Astrocyte (in vitro differentiated cells and primary cell): ENCODE measurements around the gene NLRP12. TPM values are rescaled to one million over a fixed set of nuclear protein-coding genes. Genes with fewer than 3 reads are reported as not detected.

ENCODE experiments used
- DNase-seq: peaks from one replicate; pipeline ENCODE4 v3.0.0-alpha.2; 2010; ENCODE audit warnings: low read depth
- FAIRE-seq: peaks from 2 replicates; lab custom pipeline; 2011; peaks lifted over from hg19 to GRCh38; lab: Jason Lieb, UNC
- H2AFZ ChIP-seq: 2 replicates; pipeline ENCODE4 v1.6.0; 2012; ENCODE audit warnings: low read depth, low read length, inconsistent platforms
- H3K27ac ChIP-seq: 2 replicates; pipeline ENCODE4 v1.5.1; 2011; ENCODE audit warnings: low read depth, low read length, inconsistent platforms
- H3K27me3 ChIP-seq: 2 replicates; pipeline ENCODE4 v1.6.0; 2011; ENCODE audit warnings: low read length, inconsistent platforms; ENCODE audit not compliant: insufficient read depth
- H3K36me3 ChIP-seq: 2 replicates; pipeline ENCODE4 v1.5.1; 2011; ENCODE audit warnings: low read length, inconsistent platforms; ENCODE audit not compliant: insufficient read depth
- H3K4me1 ChIP-seq: 2 replicates; pipeline ENCODE4 v1.5.1; 2011; ENCODE audit warnings: low read length, inconsistent platforms; ENCODE audit not compliant: insufficient read depth
- H3K4me2 ChIP-seq: 2 replicates; pipeline ENCODE4 v1.6.0; 2012; ENCODE audit warnings: low read length, inconsistent platforms
- H3K4me3 ChIP-seq: 2 replicates; pipeline ENCODE4 v1.5.1; 2011; ENCODE audit warnings: low read depth, mild to moderate bottlenecking, low read length, inconsistent platforms; ENCODE audit not compliant: insufficient read depth
- H3K79me2 ChIP-seq: 2 replicates; pipeline ENCODE4 v1.6.0; 2012; ENCODE audit warnings: mild to moderate bottlenecking, low read length, inconsistent platforms; ENCODE audit not compliant: insufficient read depth
- H3K9ac ChIP-seq: 2 replicates; pipeline ENCODE4 v1.6.0; 2012; ENCODE audit warnings: mild to moderate bottlenecking, low read length, inconsistent platforms
- H3K9me3 ChIP-seq: 2 replicates; pipeline ENCODE4 v1.5.1; 2012; ENCODE audit warnings: low read depth, mild to moderate bottlenecking, low read length, inconsistent platforms; ENCODE audit not compliant: insufficient read depth
- H4K20me1 ChIP-seq: 2 replicates; pipeline ENCODE4 v1.6.0; 2012; ENCODE audit warnings: low read length, inconsistent platforms; ENCODE audit not compliant: insufficient read depth
- H3K27ac Mint-ChIP-seq: one replicate; pipeline ENCODE4 v1.8.0; 2021; ENCODE audit warnings: mild to moderate bottlenecking, mixed read lengths; ENCODE audit not compliant: unreplicated experiment
- H3K27me3 Mint-ChIP-seq: one replicate; pipeline ENCODE4 v1.8.0; 2021; ENCODE audit warnings: low read depth, mixed read lengths; ENCODE audit not compliant: unreplicated experiment
- H3K36me3 Mint-ChIP-seq: one replicate; pipeline ENCODE4 v1.8.0; 2021; ENCODE audit warnings: low read depth, mixed read lengths; ENCODE audit not compliant: unreplicated experiment
- H3K4me1 Mint-ChIP-seq: one replicate; pipeline ENCODE4 v1.8.0; 2021; ENCODE audit warnings: low read depth, mixed read lengths; ENCODE audit not compliant: unreplicated experiment
- H3K4me3 Mint-ChIP-seq: one replicate; pipeline ENCODE4 v1.8.0; 2021; ENCODE audit warnings: mild to moderate bottlenecking, moderate library complexity, mixed read lengths; ENCODE audit not compliant: unreplicated experiment
- H3K9me3 Mint-ChIP-seq: one replicate; pipeline ENCODE4 v1.8.0; 2021; ENCODE audit warnings: mild to moderate bottlenecking, mixed read lengths; ENCODE audit not compliant: unreplicated experiment
- EZH2 ChIP-seq: IDR thresholded peaks from 2 replicates; pipeline ENCODE4 v1.6.1; 2012; ENCODE audit warnings: mild to moderate bottlenecking, low read length, inconsistent platforms; ENCODE audit not compliant: insufficient read depth
- total RNA-seq: library from RNA; stranded (reverse); gene quantifications from 2 replicates; pipeline ENCODE4 v1.2.1, GENCODE V29; 2021
- TF ChIP-seq, protein P1 (sequence below): IDR thresholded peaks from 2 replicates; pipeline ENCODE4 v1.5.1; 2011; ENCODE audit warnings: low read depth, mild to moderate bottlenecking, inconsistent platforms, low read length, moderate library complexity; ENCODE audit not compliant: insufficient read depth

The NLRP12 gene
- total RNA-seq, 1 donor from 2014 or later, result not detected

DNA sequence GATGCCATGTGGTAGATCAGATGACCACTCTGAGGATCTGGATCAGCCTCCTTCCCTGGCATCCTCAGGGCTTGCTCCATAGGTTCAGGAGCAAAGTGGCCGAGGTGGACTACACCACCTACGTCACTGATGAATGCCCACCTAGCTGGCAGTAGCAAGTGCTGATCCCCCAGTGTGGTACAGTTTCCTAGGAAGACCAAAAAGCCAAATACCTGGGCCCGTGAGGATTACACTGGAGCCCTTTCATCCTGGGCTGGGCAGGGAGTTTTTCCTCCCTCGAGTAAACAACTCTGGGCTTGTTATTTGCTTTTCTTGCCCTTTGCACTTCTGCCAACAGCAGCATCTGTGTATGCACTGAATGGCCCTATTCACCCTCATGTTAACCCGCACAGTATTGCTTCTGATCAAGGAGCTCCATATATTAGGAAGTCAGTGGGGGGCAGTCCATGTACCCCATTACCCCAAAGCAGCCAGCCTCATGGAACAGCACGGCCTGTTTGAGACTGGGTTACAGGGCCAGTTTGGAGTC, 40.3 kb upstream of the NLRP12 start:
- Mint-ChIP-seq H3K9me3 (no peaks in the 10 kb centered on the region), H3K27me3 (peaks cover 2% of the 10 kb centered on the region), H3K36me3 (no peaks in the 10 kb centered on the region), H3K4me3 (no peak overlapping the region), H3K27ac (no peak overlapping the region), H3K4me1 (peaks cover 10% of the 10 kb centered on the region)
- no peak overlapping the region for H3K4me3 ChIP-seq
- no peaks in the 10 kb centered on the region for H3K36me3 ChIP-seq
- no peak overlapping the region for H2AFZ ChIP-seq
- no peak overlapping the region for H3K27ac ChIP-seq
- H3K4me1 ChIP-seq, result peaks cover 14% of the 10 kb centered on the region
- FAIRE-seq, result no peak
- no peak overlapping the region for H3K4me2 ChIP-seq
- H3K9ac ChIP-seq, result no peak overlapping the region
- no peaks in the 10 kb centered on the region for H3K9me3 ChIP-seq
- H3K27me3 ChIP-seq, result no peaks in the 10 kb centered on the region
- H4K20me1 ChIP-seq, result no peaks in the 10 kb centered on the region
- TF ChIP-seq, protein P1, sequence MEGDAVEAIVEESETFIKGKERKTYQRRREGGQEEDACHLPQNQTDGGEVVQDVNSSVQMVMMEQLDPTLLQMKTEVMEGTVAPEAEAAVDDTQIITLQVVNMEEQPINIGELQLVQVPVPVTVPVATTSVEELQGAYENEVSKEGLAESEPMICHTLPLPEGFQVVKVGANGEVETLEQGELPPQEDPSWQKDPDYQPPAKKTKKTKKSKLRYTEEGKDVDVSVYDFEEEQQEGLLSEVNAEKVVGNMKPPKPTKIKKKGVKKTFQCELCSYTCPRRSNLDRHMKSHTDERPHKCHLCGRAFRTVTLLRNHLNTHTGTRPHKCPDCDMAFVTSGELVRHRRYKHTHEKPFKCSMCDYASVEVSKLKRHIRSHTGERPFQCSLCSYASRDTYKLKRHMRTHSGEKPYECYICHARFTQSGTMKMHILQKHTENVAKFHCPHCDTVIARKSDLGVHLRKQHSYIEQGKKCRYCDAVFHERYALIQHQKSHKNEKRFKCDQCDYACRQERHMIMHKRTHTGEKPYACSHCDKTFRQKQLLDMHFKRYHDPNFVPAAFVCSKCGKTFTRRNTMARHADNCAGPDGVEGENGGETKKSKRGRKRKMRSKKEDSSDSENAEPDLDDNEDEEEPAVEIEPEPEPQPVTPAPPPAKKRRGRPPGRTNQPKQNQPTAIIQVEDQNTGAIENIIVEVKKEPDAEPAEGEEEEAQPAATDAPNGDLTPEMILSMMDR, result no peak
- no peak for TF ChIP-seq EZH2
- peaks cover 15% of the 10 kb centered on the region for H3K79me2 ChIP-seq
- no peak for DNase-seq

- Mint-ChIP-seq H3K4me1 (no peaks in the 10 kb centered on the region), H3K27ac (no peak overlapping the region), H3K27me3 (peaks cover 3% of the 10 kb centered on the region), H3K9me3 (no peaks in the 10 kb centered on the region), H3K4me3 (no peak overlapping the region), H3K36me3 (no peaks in the 10 kb centered on the region)
- Histone ChIP-seq H3K9me3 (no peaks in the 10 kb centered on the region), H2AFZ (no peak overlapping the region), H4K20me1 (no peaks in the 10 kb centered on the region), H3K4me3 (no peak overlapping the region), H3K4me2 (no peak overlapping the region), H3K27me3 (no peaks in the 10 kb centered on the region), H3K27ac (no peak overlapping the region), H3K36me3 (no peaks in the 10 kb centered on the region), H3K79me2 (no peaks in the 10 kb centered on the region), H3K4me1 (peaks cover 12% of the 10 kb centered on the region), H3K9ac (no peak overlapping the region)
- no peak for DNase-seq
- TF ChIP-seq, protein P1, result no peak
- no peak for TF ChIP-seq EZH2
- no peak for FAIRE-seq
Observed at GRCh38 chr19:53853707-53854106, 29.6 kb upstream of the NLRP12 start.

DNA sequence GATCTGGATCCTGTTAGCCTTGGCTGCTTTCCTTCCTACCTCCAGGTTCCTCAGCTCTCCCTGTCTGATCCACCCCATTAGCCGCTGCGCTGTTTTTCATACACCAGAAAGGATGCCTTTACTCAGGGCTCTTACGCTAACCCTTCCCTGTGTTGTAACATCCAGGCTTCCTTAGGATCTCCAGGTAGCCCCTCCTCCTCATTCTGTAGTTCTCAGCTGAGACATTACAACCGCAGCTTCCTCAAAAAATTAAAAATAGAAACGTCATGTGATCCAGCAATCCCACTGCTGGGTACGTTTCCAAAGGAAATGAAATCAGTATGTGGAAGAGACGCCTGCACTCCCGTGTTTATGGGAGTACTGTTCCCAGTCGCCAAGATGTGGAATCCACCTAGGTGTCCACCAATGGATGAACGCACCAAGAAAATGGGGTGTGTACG, 25.1 kb upstream of the NLRP12 start:
- H3K9me3 Mint-ChIP-seq, result no peaks in the 10 kb centered on the region
- H4K20me1 ChIP-seq, result no peaks in the 10 kb centered on the region
- H3K79me2 ChIP-seq, result no peaks in the 10 kb centered on the region
- no peaks in the 10 kb centered on the region for H3K36me3 ChIP-seq
- H3K9ac ChIP-seq, result peak overlapping the region; percentile 40
- no peaks in the 10 kb centered on the region for H3K4me1 Mint-ChIP-seq
- H3K4me1 ChIP-seq, result peaks cover 12% of the 10 kb centered on the region
- H3K27me3 Mint-ChIP-seq, result peaks cover 3% of the 10 kb centered on the region
- H3K36me3 Mint-ChIP-seq, result no peaks in the 10 kb centered on the region
- H3K27ac Mint-ChIP-seq, result peak overlapping the region; percentile 19
- no peak overlapping the region for H3K4me3 Mint-ChIP-seq
- DNase-seq (peak; percentile 72), FAIRE-seq (peak; percentile 79)
- H2AFZ ChIP-seq, result peak overlapping the region; percentile 45
- peak overlapping the region; percentile 72 for H3K4me2 ChIP-seq
- peak overlapping the region; percentile 43 for H3K27ac ChIP-seq
- no peak for TF ChIP-seq EZH2
- TF ChIP-seq, protein P1, result no peak
- no peaks in the 10 kb centered on the region for H3K9me3 ChIP-seq
- H3K4me3 ChIP-seq, result peak overlapping the region; percentile 29
- H3K27me3 ChIP-seq, result no peaks in the 10 kb centered on the region
